Tibial artery (tissue), 4 donors: ENCODE data around the gene RNF220.
"Not testable (repeated sequence)": the region's sequence is repeated elsewhere in the genome, so short reads cannot be mapped to it uniquely, and the experiment has no call there.

ENCODE experiments used
- DNase-seq, 2 donors: peaks; one replicate each; pipeline ENCODE4 v3.0.0-alpha.2; 2019
- H3K27ac ChIP-seq, 2 donors: fragments of 200-600 bp; sonication (generic) in 1 of 2; 1 replicate in 1 of 2; 2 replicates in 1 of 2; pipeline ENCODE4 v1.5.1; 2018 to 2019; ENCODE audit warnings: mild to moderate bottlenecking in 1 of 2
- H3K27me3 ChIP-seq, 2 donors: fragments of 200-600 bp; sonication (generic) in 1 of 2; one replicate each; pipeline versions ENCODE4 v1.5.1 to v1.6.0; 2016 to 2019
- H3K36me3 ChIP-seq, 3 donors: fragments of 200-600 bp; sonication (generic) in 2 of 3; one replicate each; pipeline ENCODE4 v1.5.1; 2016 to 2019; ENCODE audit warnings: mild to moderate bottlenecking in 2 of 3
- H3K4me1 ChIP-seq, 4 donors: fragments of 200-600 bp; sonication (generic) in 2 of 4; 1 replicate in 3 of 4; 2 replicates in 1 of 4; pipeline ENCODE4 v1.5.1; 2016 to 2019
- H3K4me3 ChIP-seq, 2 donors: fragments of 200-600 bp; sonication (generic) in 1 of 2; 1 replicate in 1 of 2; 2 replicates in 1 of 2; pipeline ENCODE4 v1.5.1; 2018 to 2019; ENCODE audit warnings: mild to moderate bottlenecking in 2 of 2
- H3K9me3 ChIP-seq, 3 donors: fragments of 200-600 bp; sonication (generic) in 1 of 3; one replicate each; pipeline ENCODE4 v1.5.1; 2016 to 2019
- intact Hi-C: fragments of 100-400 bp; cut with DNase I; formaldehyde crosslinking; loops from one replicate; pipeline ENCODE4 v1.15.0; 2023; ENCODE audit warnings: low total_unique reads
- TF ChIP-seq, protein P1 (sequence below), 2 experiments: fragments of 200-600 bp in 1 of 2; fragments of 450-650 bp in 1 of 2; IDR thresholded peaks; one replicate each; pipeline ENCODE4 v1.5.1; 2017 to 2019; ENCODE audit warnings: antibody characterized with exemption in 2 of 2, mild to moderate bottlenecking in 1 of 2, moderate library complexity in 1 of 2

Gene RNF220

DNA sequence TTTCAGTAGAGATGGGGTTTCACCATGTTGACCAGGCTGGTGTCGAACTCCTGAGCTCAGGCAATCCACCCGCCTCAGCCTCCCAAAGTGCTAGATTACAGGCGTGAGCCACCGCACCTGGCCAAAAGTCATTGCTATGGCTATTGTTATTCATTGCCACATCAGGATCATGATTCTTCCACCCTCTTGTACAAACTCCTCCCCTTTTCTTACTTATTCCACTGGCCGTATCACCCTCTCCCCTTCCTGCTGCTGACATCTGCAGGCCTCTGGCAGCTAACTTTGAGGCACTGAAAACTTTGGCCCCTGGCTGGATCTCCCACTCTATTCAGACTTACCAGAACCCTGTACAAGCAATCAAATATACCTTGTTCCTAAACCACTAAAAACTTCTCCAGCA, 258.4 kb downstream of the RNF220 start:
- Histone ChIP-seq H3K36me3 (peaks cover 0 to 9% (median 6%) of the 10 kb centered on the region in 3 donors), H3K27ac (no peak overlapping the region), H3K4me1 (peaks cover 0 to 7% (median 0%) of the 10 kb centered on the region in 4 donors), H3K9me3 (no peaks in the 10 kb centered on the region), H3K27me3 (no peaks in the 10 kb centered on the region), H3K4me3 (no peak overlapping the region)
- DNase-seq = no peak
- TF ChIP-seq, protein P1, sequence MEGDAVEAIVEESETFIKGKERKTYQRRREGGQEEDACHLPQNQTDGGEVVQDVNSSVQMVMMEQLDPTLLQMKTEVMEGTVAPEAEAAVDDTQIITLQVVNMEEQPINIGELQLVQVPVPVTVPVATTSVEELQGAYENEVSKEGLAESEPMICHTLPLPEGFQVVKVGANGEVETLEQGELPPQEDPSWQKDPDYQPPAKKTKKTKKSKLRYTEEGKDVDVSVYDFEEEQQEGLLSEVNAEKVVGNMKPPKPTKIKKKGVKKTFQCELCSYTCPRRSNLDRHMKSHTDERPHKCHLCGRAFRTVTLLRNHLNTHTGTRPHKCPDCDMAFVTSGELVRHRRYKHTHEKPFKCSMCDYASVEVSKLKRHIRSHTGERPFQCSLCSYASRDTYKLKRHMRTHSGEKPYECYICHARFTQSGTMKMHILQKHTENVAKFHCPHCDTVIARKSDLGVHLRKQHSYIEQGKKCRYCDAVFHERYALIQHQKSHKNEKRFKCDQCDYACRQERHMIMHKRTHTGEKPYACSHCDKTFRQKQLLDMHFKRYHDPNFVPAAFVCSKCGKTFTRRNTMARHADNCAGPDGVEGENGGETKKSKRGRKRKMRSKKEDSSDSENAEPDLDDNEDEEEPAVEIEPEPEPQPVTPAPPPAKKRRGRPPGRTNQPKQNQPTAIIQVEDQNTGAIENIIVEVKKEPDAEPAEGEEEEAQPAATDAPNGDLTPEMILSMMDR (IDR thresholded peaks at IDR 0.05) = no peak
- intact Hi-C loops = no loop called here

DNA sequence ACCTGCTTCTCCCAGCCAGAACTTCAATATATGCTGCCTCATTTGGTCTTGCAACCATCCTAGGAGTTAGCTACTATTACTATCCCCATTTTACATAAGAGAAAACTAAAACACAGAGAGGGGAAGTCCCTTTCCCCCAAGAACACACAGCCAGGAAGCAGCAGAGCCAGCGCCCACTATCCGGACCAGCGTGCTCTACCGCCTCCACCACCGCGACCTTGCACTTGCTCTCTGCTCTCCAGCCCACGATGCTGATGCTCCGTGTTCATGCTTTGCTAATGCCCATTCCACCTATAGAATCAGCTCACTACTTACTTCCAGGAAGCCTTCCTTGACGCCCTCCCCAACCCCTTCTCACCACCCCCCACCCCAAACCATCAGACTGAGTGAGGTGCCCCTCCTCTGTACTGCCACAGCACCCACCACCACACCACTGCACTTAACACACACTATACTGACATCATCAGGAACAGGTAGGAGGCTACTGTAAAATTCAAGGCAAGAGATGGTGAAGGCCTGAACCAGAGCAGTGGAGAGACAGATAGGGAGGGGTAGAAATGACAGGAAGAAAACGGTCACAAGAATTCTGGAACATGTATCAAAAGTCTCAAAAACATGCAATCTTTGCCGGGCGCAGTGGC, 259.8 kb downstream of the RNF220 start:
- Histone ChIP-seq H3K27ac (no peak overlapping the region), H3K4me3 (no peak overlapping the region), H3K27me3 (no peaks in the 10 kb centered on the region), H3K9me3 (no peaks in the 10 kb centered on the region), H3K4me1 (peaks cover 0 to 7% (median 0%) of the 10 kb centered on the region in 4 donors), H3K36me3 (no peaks in the 10 kb centered on the region)
- TF ChIP-seq, protein P1 (IDR thresholded peaks at IDR 0.05) = no peak
- DNase-seq = no peak
- intact Hi-C loops = no loop called here

DNA sequence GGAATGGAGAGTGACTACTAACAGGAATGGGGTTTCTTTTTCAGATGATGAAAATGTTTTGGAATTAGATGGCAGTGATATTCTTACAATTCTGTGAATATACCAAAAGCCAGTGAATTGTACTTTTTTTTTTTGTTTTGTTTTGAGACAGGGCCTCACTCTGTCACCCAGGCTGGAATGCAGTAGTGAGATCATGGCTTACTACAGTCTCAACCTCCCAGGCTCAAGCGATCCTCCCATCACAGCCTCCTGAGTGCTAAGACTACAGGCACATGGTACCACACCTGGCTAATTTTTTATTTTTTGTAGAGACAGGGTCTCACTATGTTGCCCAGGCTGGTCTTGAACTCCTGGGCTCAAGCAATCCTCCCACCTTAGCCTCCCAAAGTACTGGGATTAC, 261.7 kb downstream of the RNF220 start:
- H3K4me1 ChIP-seq, H3K4me3 ChIP-seq, H3K36me3 ChIP-seq, H3K9me3 ChIP-seq, intact Hi-C loops, H3K27me3 ChIP-seq, DNase-seq, H3K27ac ChIP-seq: not testable (repeated sequence)

DNA sequence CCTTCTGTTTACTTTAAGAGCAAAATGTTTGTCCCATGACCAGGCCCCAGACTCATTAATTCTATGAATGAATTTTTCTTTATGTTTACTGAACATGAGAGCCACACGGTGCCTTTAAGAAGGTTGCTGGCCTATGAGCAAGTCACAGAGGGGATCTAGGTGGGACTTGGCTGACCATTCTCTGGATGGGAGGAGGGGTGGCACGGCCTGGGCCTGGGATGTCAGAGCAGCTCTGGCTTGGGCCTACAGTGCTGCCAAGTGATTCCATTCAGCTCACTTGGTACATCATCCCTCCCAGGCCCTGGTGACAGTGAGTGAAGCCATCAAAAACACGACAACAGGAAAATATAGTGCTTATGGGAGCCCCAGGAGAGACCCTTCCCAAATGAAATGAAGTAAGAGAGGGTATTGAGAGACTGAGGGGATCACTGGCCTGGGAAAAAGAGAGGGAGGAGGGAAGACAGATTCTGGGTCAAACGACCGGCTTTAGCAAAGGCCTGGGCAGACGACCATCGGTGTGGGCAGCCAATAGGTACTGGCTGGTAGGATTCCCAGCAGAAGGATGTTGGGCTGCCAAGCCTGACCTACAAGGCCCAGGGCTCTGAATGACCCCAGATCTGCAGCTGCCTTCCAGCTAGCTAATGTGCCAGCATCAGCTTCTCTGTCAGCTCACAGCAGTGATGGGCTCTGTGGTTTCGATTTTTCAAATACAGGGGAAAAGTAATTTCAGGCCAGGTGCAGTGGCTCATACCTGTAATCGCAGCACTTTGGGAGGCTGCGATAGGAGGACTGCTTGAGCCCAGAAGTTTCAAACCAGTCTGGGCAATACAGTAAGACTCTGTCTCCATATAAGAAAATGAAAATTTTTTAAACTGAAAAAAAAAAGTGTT, 265.9 kb downstream of the RNF220 start:
- Histone ChIP-seq H3K27me3 (peaks cover 0 to 2% of the 10 kb centered on the region in 2 donors), H3K27ac (no peak overlapping the region)

DNA sequence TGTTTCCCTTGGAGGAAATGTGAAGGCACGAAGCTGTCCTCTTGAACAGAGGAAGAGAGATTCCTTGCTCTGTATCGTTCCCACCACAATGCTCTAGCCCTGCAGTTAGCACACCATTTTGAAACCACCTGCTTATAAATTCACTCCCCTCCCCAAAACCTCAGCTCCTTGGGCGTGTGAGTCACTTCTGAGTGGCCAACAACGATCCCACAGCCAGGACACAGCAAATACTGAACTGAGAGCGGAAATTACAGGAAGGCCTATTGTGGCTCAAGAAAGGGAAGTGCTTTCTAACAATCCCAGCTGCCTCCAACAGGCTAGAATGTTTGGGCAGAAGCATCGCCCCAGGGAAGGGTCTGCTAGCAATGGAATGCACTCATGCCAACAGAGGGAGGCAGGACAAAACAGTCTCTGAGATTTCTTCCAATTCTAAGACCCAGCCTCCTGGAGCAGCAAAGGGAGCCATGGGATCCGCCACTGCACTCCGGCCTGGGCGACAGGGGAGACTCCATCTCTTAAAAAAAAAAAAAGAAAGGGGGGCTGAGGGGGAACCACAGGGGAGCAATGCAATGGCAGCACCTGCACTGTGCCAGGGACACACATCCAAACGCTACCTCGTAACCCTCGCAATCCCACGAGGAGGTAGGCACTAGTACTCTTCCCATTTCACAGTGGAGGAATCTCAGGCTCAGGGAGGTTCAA, 267.4 kb downstream of the RNF220 start:
- Histone ChIP-seq H3K36me3 (no peaks in the 10 kb centered on the region), H3K4me1 (peaks cover 0 to 25% (median 19%) of the 10 kb centered on the region in 4 donors), H3K27me3 (peaks cover 0 to 2% of the 10 kb centered on the region in 2 donors), H3K4me3 (no peak overlapping the region), H3K9me3 (no peaks in the 10 kb centered on the region), H3K27ac (peak overlapping the region in 1 of 2 donors; percentile 93)
- DNase-seq = peak in 1 of 2 donors; percentile 63
- TF ChIP-seq, protein P1 (IDR thresholded peaks at IDR 0.05) = no peak
- intact Hi-C loops = loop anchor here (2.0 kb wide), 1 partner anchor 40 kb away; no protein-coding TSS in a partner anchor

More for the DNA sequence above, 265.9 kb downstream of the RNF220 start:
- TF ChIP-seq, protein P1 (IDR thresholded peaks at IDR 0.05) = no peak
- intact Hi-C loops = no loop called here
- H3K4me3 ChIP-seq = no peak overlapping the region
- no peaks in the 10 kb centered on the region for H3K9me3 ChIP-seq
- peaks cover 0 to 25% (median 19%) of the 10 kb centered on the region in 4 donors for H3K4me1 ChIP-seq
- no peaks in the 10 kb centered on the region for H3K36me3 ChIP-seq
- no peak for DNase-seq
